MM.1S (cell line): Measurements from ENCODE around the gene POPDC2.

Source experiments
- EZH2 ChIP-seq: fragments of 300-600 bp; sonication (generic); optimal IDR thresholded peaks from 2 replicates; pipeline ENCODE3; 2017; ENCODE audit warnings: low read depth, mild to moderate bottlenecking, antibody characterized with exemption, low read length, mixed read lengths
- EZH2phosphoT487 ChIP-seq: fragments of 300-600 bp; sonication (generic); IDR thresholded peaks from 2 replicates; pipeline ENCODE4 v1.6.1; 2018; ENCODE audit warnings: antibody characterized with exemption, low read length
- TF ChIP-seq, protein P1 (sequence below): fragments of 300-600 bp; sonication (generic); IDR thresholded peaks from 2 replicates; pipeline ENCODE4 v1.5.1; 2016; ENCODE audit warnings: antibody characterized with exemption, low read length, mixed read lengths

DNA sequence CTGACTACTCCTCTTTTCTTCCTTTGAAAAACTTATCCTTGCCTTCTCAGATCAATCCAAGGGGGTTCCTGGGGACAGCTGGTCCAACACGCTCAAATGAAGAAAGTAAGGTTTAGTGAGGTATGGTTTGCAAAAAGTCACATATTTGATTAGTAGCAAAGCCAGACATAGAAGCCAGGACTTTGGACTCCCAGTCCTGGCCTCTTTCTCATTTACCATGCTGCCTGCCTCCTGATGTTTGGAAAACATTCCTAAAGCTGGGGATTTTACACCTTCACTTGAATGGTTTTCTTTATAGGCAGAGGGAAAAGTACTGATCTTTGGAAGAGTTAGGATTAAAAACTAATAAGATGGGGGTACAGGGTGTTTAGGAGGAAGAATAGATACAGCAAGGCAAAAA is 14.6 kb downstream of the POPDC2 start:
- TF ChIP-seq, protein P1, sequence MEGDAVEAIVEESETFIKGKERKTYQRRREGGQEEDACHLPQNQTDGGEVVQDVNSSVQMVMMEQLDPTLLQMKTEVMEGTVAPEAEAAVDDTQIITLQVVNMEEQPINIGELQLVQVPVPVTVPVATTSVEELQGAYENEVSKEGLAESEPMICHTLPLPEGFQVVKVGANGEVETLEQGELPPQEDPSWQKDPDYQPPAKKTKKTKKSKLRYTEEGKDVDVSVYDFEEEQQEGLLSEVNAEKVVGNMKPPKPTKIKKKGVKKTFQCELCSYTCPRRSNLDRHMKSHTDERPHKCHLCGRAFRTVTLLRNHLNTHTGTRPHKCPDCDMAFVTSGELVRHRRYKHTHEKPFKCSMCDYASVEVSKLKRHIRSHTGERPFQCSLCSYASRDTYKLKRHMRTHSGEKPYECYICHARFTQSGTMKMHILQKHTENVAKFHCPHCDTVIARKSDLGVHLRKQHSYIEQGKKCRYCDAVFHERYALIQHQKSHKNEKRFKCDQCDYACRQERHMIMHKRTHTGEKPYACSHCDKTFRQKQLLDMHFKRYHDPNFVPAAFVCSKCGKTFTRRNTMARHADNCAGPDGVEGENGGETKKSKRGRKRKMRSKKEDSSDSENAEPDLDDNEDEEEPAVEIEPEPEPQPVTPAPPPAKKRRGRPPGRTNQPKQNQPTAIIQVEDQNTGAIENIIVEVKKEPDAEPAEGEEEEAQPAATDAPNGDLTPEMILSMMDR, result no peak
- TF ChIP-seq EZH2 (no peak), EZH2phosphoT487 (no peak)
